Measurements from ENCODE around the gene PACSIN2.

DNA sequence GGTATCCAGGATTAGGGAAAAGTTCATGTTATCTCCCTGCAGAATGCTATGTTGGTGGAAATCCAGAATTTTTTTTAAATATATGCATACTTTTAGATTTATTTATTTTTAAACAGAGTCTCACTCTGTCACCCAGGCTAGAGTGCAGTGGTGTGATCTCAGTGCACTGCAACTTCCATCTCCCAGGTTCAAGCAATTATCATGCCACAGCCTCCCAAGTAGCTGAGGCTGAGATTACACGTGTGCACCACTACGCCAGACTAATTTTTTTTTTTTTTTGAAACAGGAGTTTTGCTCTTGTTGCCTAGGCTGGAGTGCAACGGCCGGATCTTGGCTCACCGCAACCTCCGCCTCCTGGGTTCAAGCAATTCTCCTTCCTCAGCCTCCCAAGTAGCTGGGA is 2.6 kb downstream of the PACSIN2 start:
- TF ChIP-seq, protein P1, sequence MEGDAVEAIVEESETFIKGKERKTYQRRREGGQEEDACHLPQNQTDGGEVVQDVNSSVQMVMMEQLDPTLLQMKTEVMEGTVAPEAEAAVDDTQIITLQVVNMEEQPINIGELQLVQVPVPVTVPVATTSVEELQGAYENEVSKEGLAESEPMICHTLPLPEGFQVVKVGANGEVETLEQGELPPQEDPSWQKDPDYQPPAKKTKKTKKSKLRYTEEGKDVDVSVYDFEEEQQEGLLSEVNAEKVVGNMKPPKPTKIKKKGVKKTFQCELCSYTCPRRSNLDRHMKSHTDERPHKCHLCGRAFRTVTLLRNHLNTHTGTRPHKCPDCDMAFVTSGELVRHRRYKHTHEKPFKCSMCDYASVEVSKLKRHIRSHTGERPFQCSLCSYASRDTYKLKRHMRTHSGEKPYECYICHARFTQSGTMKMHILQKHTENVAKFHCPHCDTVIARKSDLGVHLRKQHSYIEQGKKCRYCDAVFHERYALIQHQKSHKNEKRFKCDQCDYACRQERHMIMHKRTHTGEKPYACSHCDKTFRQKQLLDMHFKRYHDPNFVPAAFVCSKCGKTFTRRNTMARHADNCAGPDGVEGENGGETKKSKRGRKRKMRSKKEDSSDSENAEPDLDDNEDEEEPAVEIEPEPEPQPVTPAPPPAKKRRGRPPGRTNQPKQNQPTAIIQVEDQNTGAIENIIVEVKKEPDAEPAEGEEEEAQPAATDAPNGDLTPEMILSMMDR (IDR thresholded peaks at IDR 0.05), result no peak
- no peak for TF ChIP-seq POLR2AphosphoS5 (IDR thresholded peaks at IDR 0.05; ENCODE audit: low read depth, low read length)
- TF ChIP-seq, protein P2, sequence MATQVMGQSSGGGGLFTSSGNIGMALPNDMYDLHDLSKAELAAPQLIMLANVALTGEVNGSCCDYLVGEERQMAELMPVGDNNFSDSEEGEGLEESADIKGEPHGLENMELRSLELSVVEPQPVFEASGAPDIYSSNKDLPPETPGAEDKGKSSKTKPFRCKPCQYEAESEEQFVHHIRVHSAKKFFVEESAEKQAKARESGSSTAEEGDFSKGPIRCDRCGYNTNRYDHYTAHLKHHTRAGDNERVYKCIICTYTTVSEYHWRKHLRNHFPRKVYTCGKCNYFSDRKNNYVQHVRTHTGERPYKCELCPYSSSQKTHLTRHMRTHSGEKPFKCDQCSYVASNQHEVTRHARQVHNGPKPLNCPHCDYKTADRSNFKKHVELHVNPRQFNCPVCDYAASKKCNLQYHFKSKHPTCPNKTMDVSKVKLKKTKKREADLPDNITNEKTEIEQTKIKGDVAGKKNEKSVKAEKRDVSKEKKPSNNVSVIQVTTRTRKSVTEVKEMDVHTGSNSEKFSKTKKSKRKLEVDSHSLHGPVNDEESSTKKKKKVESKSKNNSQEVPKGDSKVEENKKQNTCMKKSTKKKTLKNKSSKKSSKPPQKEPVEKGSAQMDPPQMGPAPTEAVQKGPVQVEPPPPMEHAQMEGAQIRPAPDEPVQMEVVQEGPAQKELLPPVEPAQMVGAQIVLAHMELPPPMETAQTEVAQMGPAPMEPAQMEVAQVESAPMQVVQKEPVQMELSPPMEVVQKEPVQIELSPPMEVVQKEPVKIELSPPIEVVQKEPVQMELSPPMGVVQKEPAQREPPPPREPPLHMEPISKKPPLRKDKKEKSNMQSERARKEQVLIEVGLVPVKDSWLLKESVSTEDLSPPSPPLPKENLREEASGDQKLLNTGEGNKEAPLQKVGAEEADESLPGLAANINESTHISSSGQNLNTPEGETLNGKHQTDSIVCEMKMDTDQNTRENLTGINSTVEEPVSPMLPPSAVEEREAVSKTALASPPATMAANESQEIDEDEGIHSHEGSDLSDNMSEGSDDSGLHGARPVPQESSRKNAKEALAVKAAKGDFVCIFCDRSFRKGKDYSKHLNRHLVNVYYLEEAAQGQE (IDR thresholded peaks at IDR 0.05; ENCODE audit: insufficient read depth in 1 of 2, low read depth in 2 of 2, low read length in 1 of 2), result no peak
